Right cardiac atrium (tissue), 5 donors: ENCODE results near the gene DNAH10. TPM values are rescaled to one million over a fixed set of nuclear protein-coding genes. Genes with fewer than 3 reads are reported as not detected.

Source experiments
- ATAC-seq, 2 donors: fragments of 200-7000 bp; cut with Tn5 transposase; one replicate each; pipeline versions ENCODE4 v1.8.0 to v1.9.1; 2020; ENCODE audit warnings: moderate library complexity in 2 of 2, mild to moderate bottlenecking in 1 of 2
- DNase-seq, 3 donors: peaks; one replicate each; pipeline ENCODE4 v3.0.0-alpha.2; 2020
- H3K27ac ChIP-seq: one replicate; pipeline ENCODE4 v1.5.1; 2013; ENCODE audit warnings: mild to moderate bottlenecking, low read length, control low read depth, moderate library complexity
- H3K27me3 ChIP-seq: one replicate; pipeline ENCODE4 v1.6.1; 2013; ENCODE audit not compliant: control insufficient read depth, insufficient read depth
- H3K4me1 ChIP-seq: one replicate; pipeline ENCODE4 v1.6.1; 2013; ENCODE audit warnings: low read length; ENCODE audit not compliant: control insufficient read depth, insufficient read depth
- H3K4me3 ChIP-seq: one replicate; pipeline ENCODE4 v1.5.1; 2013; ENCODE audit warnings: low read length, control low read depth
- H3K9me3 ChIP-seq: one replicate; pipeline ENCODE4 v1.6.1; 2013; ENCODE audit warnings: low read length; ENCODE audit not compliant: control insufficient read depth
- WGBS: extraction: QIAGEN DNeasy Blood & Tissue Kit; methylation state at CpG from one replicate; pipeline ENCODE4 v1.1.7; 2013; 5-methylcytosine and 5-hydroxymethylcytosine counted together
- intact Hi-C, 4 donors: fragments of 100-400 bp; cut with DNase I; formaldehyde crosslinking; loops; one replicate each; pipeline versions ENCODE4 v1.11.0 to v1.14.0; 2022 to 2023
- polyA plus RNA-seq: library from polyadenylated mRNA; stranded (reverse); fragments of 200-250 nt; gene quantifications from one replicate; pipeline ENCODE4 v1.2.3, GENCODE V29; 2013
- total RNA-seq, 4 donors: library from RNA; stranded (reverse); fragmentation: NEBNext Ultra II Directional; extraction: Animal tissue kit (Norgen Biotek cat#: 25700); gene quantifications; one replicate each; pipeline ENCODE4 v1.2.1, GENCODE V29; 2021
- donor health status: healthy with polysubstance abuse.
- donor health status: DM: no; HTN: yes; CAD: no.
- donor health status: DM: no; HTN: no; CAD: no.
- donor health status: DM: no; HTN: yes; CAD: no; lungs with severe emphysema.
- donor health status: DM: yes; HTN: yes; CAD: no.

Gene DNAH10
- total and polyA plus RNA-seq, 5 donors = 0.06 to 0.11 (median 0.07) TPM; not detected in 1

- H3K27me3 ChIP-seq = no peaks in the 10 kb centered on the region
- no peaks in the 10 kb centered on the region for H3K9me3 ChIP-seq
- H3K4me3 ChIP-seq = no peak overlapping the region
- H3K27ac ChIP-seq = no peak overlapping the region
- no peaks in the 10 kb centered on the region for H3K4me1 ChIP-seq
- 81% methylated on average over 15 of the region's 15 CpGs for WGBS
- DNase-seq (no peak), ATAC-seq (no peak)
- intact Hi-C loops = no loop called here
Observed at GRCh38 chr12:123928274-123928865, 166.3 kb downstream of the DNAH10 start.

DNA sequence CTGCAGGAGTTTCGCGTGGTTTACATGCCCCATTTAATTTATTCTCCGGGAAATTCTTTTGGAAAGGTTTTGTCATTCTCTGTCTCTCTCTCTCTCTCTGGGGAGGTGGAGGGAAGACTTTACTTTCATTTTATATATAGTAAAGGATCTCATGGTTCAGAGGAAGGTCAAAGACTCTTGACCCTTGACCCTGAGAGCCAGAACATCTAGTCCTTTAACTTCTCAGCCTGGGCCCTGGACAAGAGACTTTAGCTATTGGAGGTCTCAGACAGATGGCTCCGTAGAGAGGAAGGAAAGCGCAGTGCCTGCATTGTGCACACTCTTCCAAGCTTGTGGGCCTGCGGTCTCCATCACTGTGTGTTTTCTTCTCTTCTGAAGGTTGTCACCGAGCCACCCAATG is 166.8 kb downstream of the DNAH10 start:
- H3K4me1 ChIP-seq = no peaks in the 10 kb centered on the region
- no peaks in the 10 kb centered on the region for H3K27me3 ChIP-seq
- intact Hi-C loops = no loop called here
- H3K4me3 ChIP-seq = no peak overlapping the region
- no peaks in the 10 kb centered on the region for H3K9me3 ChIP-seq
- ATAC-seq (no peak), DNase-seq (no peak)
- no peak overlapping the region for H3K27ac ChIP-seq
- 84% methylated on average over 7 of the region's 7 CpGs for WGBS

GRCh38 chr12:123929946-123930583 is 168.0 kb downstream of the DNAH10 start:
- no peak overlapping the region for H3K27ac ChIP-seq
- no peak overlapping the region for H3K4me3 ChIP-seq
- H3K4me1 ChIP-seq = no peaks in the 10 kb centered on the region
- intact Hi-C loops = no loop called here
- DNase-seq (no peak), ATAC-seq (no peak)
- WGBS = 90% methylated on average over 9 of the region's 9 CpGs
- H3K9me3 ChIP-seq = no peaks in the 10 kb centered on the region
- no peaks in the 10 kb centered on the region for H3K27me3 ChIP-seq

- 84% methylated on average over 14 of the region's 14 CpGs for WGBS
- Histone ChIP-seq H3K27me3 (no peaks in the 10 kb centered on the region), H3K4me1 (no peaks in the 10 kb centered on the region), H3K9me3 (no peaks in the 10 kb centered on the region), H3K27ac (no peak overlapping the region), H3K4me3 (no peak overlapping the region)
- intact Hi-C loops = no loop called here
- no peak for DNase-seq
- ATAC-seq = no peak
Observed at GRCh38 chr12:123931686-123932321, 169.7 kb downstream of the DNAH10 start.

GRCh38 chr12:123933214-123933613 is 171.1 kb downstream of the DNAH10 start:
- 93% methylated on average over 14 of the region's 14 CpGs for WGBS
- no peaks in the 10 kb centered on the region for H3K4me1 ChIP-seq
- H3K9me3 ChIP-seq = no peaks in the 10 kb centered on the region
- H3K27me3 ChIP-seq = no peaks in the 10 kb centered on the region
- no peak overlapping the region for H3K4me3 ChIP-seq
- no peak overlapping the region for H3K27ac ChIP-seq
- intact Hi-C loops = no loop called here
- no peak for DNase-seq
- no peak for ATAC-seq

DNA sequence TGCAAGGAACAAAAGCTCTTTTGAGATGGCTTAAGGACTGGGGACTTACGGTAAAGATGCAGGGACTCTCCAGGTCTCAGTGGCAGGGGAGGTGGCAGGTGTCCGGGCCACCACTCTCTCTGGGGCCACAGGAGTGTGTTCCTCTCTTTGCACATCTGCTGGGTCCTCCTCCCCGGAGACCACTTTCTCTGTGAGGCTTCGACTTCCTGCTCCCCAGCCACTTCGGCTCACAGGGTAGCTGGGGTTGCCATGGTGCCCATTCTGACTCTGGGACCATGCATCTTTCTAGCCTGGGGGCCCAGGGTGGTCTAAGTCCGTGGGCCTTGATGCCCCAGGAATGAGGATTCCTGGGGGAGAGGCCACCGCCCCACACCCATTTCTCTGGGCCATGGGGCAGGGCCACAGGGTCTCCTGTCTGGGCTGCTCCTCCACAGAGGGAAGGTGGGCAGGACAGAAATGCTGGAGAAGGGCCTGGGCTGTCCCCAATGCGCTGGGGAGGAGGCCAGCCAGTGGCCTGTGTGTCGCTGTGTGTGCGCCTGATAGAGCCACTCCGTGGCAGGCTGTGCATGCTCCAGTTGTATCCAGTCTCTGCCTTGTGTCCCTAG is 172.0 kb downstream of the DNAH10 start:
- intact Hi-C loops = no loop called here
- Histone ChIP-seq H3K9me3 (no peaks in the 10 kb centered on the region), H3K27ac (no peak overlapping the region), H3K27me3 (no peaks in the 10 kb centered on the region), H3K4me3 (no peak overlapping the region), H3K4me1 (no peaks in the 10 kb centered on the region)
- no peak for ATAC-seq
- DNase-seq = no peak
- WGBS = 89% methylated on average over 11 of the region's 11 CpGs

DNA sequence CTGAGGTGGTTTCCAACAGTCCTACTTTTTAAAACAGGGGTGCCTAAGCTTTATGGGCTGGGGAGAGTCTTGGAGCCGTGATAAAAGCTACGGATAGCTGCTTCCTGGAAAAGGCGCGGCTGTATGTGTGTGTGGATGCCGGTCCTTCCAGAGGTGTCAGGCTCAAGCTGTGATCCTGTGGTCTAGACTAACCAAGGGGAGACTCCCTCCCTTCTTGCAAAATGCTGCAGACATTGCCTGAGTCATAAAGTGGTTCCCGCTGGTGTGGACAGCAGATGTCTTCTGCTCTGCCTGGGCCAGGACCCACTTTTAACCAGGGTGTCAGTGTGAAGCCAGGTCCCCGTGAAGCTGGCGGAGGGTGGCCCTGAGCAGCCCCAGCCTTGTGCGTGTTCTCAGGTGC is 172.7 kb downstream of the DNAH10 start:
- intact Hi-C loops = no loop called here
- H3K4me3 ChIP-seq = no peak overlapping the region
- no peaks in the 10 kb centered on the region for H3K27me3 ChIP-seq
- DNase-seq = no peak
- no peak overlapping the region for H3K27ac ChIP-seq
- WGBS = 81% methylated on average over 9 of the region's 9 CpGs
- ATAC-seq = no peak
- no peaks in the 10 kb centered on the region for H3K4me1 ChIP-seq
- no peaks in the 10 kb centered on the region for H3K9me3 ChIP-seq

GRCh38 chr12:123935956-123936355 is 173.9 kb downstream of the DNAH10 start:
- intact Hi-C loops = no loop called here
- Histone ChIP-seq H3K27ac (no peak overlapping the region), H3K4me3 (no peak overlapping the region), H3K27me3 (no peaks in the 10 kb centered on the region), H3K9me3 (no peaks in the 10 kb centered on the region), H3K4me1 (no peaks in the 10 kb centered on the region)
- 90% methylated on average over 7 of the region's 7 CpGs for WGBS
- DNase-seq = no peak
- ATAC-seq = no peak

DNA sequence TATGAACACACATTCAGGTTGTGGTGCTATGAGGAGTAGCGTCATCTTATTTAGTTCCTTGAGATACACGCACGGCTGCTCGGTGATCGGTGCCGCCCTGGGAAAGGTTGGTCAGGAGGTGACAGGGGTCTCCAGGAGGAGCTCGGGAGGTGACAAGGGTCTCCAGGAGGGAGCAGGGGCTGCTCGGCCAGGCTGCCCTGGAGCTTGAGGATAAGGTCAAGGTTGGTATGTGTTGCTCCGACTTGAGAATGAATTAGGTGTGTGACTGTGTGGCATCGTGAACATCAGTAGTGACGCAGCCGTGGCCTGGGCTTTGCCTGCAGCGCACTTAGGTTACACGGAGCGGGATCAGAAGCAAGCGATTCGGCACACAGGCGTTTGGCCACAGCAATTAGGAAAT is 174.4 kb downstream of the DNAH10 start:
- no peaks in the 10 kb centered on the region for H3K4me1 ChIP-seq
- 93% methylated on average over 18 of the region's 18 CpGs for WGBS
- ATAC-seq = no peak

GRCh38 chr12:123936956-123937706 is 175.0 kb downstream of the DNAH10 start:
- intact Hi-C loops = no loop called here
- 95% methylated on average over 46 of the region's 46 CpGs for WGBS
- no peak for ATAC-seq
- Histone ChIP-seq H3K27me3 (no peaks in the 10 kb centered on the region), H3K27ac (no peak overlapping the region), H3K4me1 (no peaks in the 10 kb centered on the region), H3K4me3 (no peak overlapping the region), H3K9me3 (no peaks in the 10 kb centered on the region)
- no peak for DNase-seq

More for the DNA sequence above, 174.4 kb downstream of the DNAH10 start:
- H3K4me3 ChIP-seq = no peak overlapping the region
- H3K27me3 ChIP-seq = no peaks in the 10 kb centered on the region
- no peak for DNase-seq
- intact Hi-C loops = no loop called here
- H3K27ac ChIP-seq = no peak overlapping the region
- H3K9me3 ChIP-seq = no peaks in the 10 kb centered on the region
